Mucosa of rectum (tissue), 2 donors: ENCODE measurements around the gene UBA6.

Source experiments
- H3K27ac ChIP-seq, 2 donors: one replicate each; pipeline ENCODE4 v1.7.0; 2013; ENCODE audit warnings: inconsistent platforms in 2 of 2, low read depth in 2 of 2, low read length in 2 of 2
- H3K27me3 ChIP-seq, 2 donors: one replicate each; pipeline ENCODE4 v1.7.0; 2013; ENCODE audit warnings: low read length in 2 of 2; ENCODE audit not compliant: control insufficient read depth in 2 of 2, insufficient read depth in 2 of 2
- H3K36me3 ChIP-seq, 2 donors: one replicate each; pipeline ENCODE4 v1.7.0; 2013; ENCODE audit warnings: low read length in 2 of 2; ENCODE audit not compliant: control insufficient read depth in 2 of 2, insufficient read depth in 2 of 2
- H3K4me1 ChIP-seq, 2 donors: one replicate each; pipeline ENCODE4 v1.7.0; 2013; ENCODE audit warnings: low read length in 2 of 2, mild to moderate bottlenecking in 1 of 2; ENCODE audit not compliant: control insufficient read depth in 2 of 2, insufficient read depth in 2 of 2
- H3K4me3 ChIP-seq, 2 donors: one replicate each; pipeline ENCODE4 v1.7.0; 2013; ENCODE audit warnings: low read length in 2 of 2
- H3K9ac ChIP-seq, 2 donors: one replicate each; pipeline ENCODE4 v1.7.0; 2013; ENCODE audit warnings: low read length in 2 of 2, low read depth in 1 of 2, mild to moderate bottlenecking in 1 of 2
- H3K9me3 ChIP-seq, 2 donors: one replicate each; pipeline ENCODE4 v1.7.0; 2013; ENCODE audit warnings: low read length in 2 of 2; ENCODE audit not compliant: control insufficient read depth in 2 of 2
- donor health status: healthy.
- donor health status: Normal muscosa, but diverticular disease.

UBA6 gene

GRCh38 chr4:67727124-67727850 lies 26.3 kb upstream of the UBA6 start:
- H3K27ac ChIP-seq: no peak overlapping the region
- H3K4me1 ChIP-seq: no peaks in the 10 kb centered on the region
- no peaks in the 10 kb centered on the region for H3K36me3 ChIP-seq

GRCh38 chr4:67725981-67726380 lies 25.0 kb upstream of the UBA6 start:
- Histone ChIP-seq H3K4me1 (no peaks in the 10 kb centered on the region), H3K27ac (no peak overlapping the region), H3K4me3 (no peak overlapping the region), H3K36me3 (peaks cover 0 to 1% of the 10 kb centered on the region in 2 donors), H3K27me3 (no peaks in the 10 kb centered on the region), H3K9ac (no peak overlapping the region), H3K9me3 (no peaks in the 10 kb centered on the region)

More at GRCh38 chr4:67727124-67727850, 26.3 kb upstream of the UBA6 start:
- no peak overlapping the region for H3K9ac ChIP-seq
- no peaks in the 10 kb centered on the region for H3K9me3 ChIP-seq
- H3K27me3 ChIP-seq: no peaks in the 10 kb centered on the region
- H3K4me3 ChIP-seq: no peak overlapping the region

GRCh38 chr4:67725132-67725531 lies 24.2 kb upstream of the UBA6 start:
- no peak overlapping the region for H3K27ac ChIP-seq

GRCh38 chr4:67723949-67724348 lies 23.0 kb upstream of the UBA6 start:
- Histone ChIP-seq H3K4me1 (no peaks in the 10 kb centered on the region), H3K27ac (no peak overlapping the region), H3K36me3 (peaks cover 0 to 11% of the 10 kb centered on the region in 2 donors), H3K4me3 (no peak overlapping the region), H3K9me3 (no peaks in the 10 kb centered on the region), H3K27me3 (no peaks in the 10 kb centered on the region), H3K9ac (no peak overlapping the region)

More at GRCh38 chr4:67725132-67725531, 24.2 kb upstream of the UBA6 start:
- no peaks in the 10 kb centered on the region for H3K4me1 ChIP-seq
- H3K9ac ChIP-seq: no peak overlapping the region
- H3K36me3 ChIP-seq: peaks cover 0 to 10% of the 10 kb centered on the region in 2 donors
- no peaks in the 10 kb centered on the region for H3K9me3 ChIP-seq
- H3K27me3 ChIP-seq: no peaks in the 10 kb centered on the region
- no peak overlapping the region for H3K4me3 ChIP-seq

- no peak overlapping the region for H3K4me3 ChIP-seq
- H3K9ac ChIP-seq: no peak overlapping the region
- H3K9me3 ChIP-seq: no peaks in the 10 kb centered on the region
- no peaks in the 10 kb centered on the region for H3K27me3 ChIP-seq
- H3K27ac ChIP-seq: no peak overlapping the region
- H3K4me1 ChIP-seq: no peaks in the 10 kb centered on the region
- H3K36me3 ChIP-seq: peaks cover 0 to 11% of the 10 kb centered on the region in 2 donors
Measured at GRCh38 chr4:67723341-67723740, 22.4 kb upstream of the UBA6 start.

GRCh38 chr4:67721770-67722597 lies 21.0 kb upstream of the UBA6 start:
- Histone ChIP-seq H3K4me1 (no peaks in the 10 kb centered on the region), H3K27ac (no peak overlapping the region), H3K9me3 (no peaks in the 10 kb centered on the region), H3K27me3 (no peaks in the 10 kb centered on the region), H3K4me3 (no peak overlapping the region), H3K36me3 (peaks cover 0 to 11% of the 10 kb centered on the region in 2 donors), H3K9ac (no peak overlapping the region)

GRCh38 chr4:67721315-67721769 lies 20.4 kb upstream of the UBA6 start:
- H3K36me3 ChIP-seq: peaks cover 0 to 11% of the 10 kb centered on the region in 2 donors
- no peaks in the 10 kb centered on the region for H3K27me3 ChIP-seq
- H3K4me3 ChIP-seq: no peak overlapping the region
- H3K4me1 ChIP-seq: no peaks in the 10 kb centered on the region
- no peak overlapping the region for H3K9ac ChIP-seq
- no peak overlapping the region for H3K27ac ChIP-seq
- no peaks in the 10 kb centered on the region for H3K9me3 ChIP-seq

- Histone ChIP-seq H3K4me3 (no peak overlapping the region), H3K27me3 (no peaks in the 10 kb centered on the region), H3K9me3 (no peaks in the 10 kb centered on the region), H3K27ac (no peak overlapping the region), H3K9ac (no peak overlapping the region), H3K4me1 (no peaks in the 10 kb centered on the region), H3K36me3 (peaks cover 0 to 11% of the 10 kb centered on the region in 2 donors)
Measured at GRCh38 chr4:67719953-67720617, 19.1 kb upstream of the UBA6 start.

GRCh38 chr4:67718848-67719247 lies 17.9 kb upstream of the UBA6 start:
- H3K36me3 ChIP-seq: peaks cover 0 to 11% of the 10 kb centered on the region in 2 donors
- H3K4me3 ChIP-seq: no peak overlapping the region
- H3K9me3 ChIP-seq: no peaks in the 10 kb centered on the region
- no peaks in the 10 kb centered on the region for H3K4me1 ChIP-seq
- H3K27me3 ChIP-seq: no peaks in the 10 kb centered on the region
- H3K27ac ChIP-seq: no peak overlapping the region
- no peak overlapping the region for H3K9ac ChIP-seq

GRCh38 chr4:67717586-67717985 lies 16.6 kb upstream of the UBA6 start:
- no peak overlapping the region for H3K9ac ChIP-seq
- peaks cover 0 to 11% of the 10 kb centered on the region in 2 donors for H3K36me3 ChIP-seq
- no peak overlapping the region for H3K27ac ChIP-seq
- no peaks in the 10 kb centered on the region for H3K9me3 ChIP-seq
- H3K4me1 ChIP-seq: no peaks in the 10 kb centered on the region
- H3K4me3 ChIP-seq: no peak overlapping the region
- no peaks in the 10 kb centered on the region for H3K27me3 ChIP-seq
